ENCODE measurements around the gene FCRL6.

DNA sequence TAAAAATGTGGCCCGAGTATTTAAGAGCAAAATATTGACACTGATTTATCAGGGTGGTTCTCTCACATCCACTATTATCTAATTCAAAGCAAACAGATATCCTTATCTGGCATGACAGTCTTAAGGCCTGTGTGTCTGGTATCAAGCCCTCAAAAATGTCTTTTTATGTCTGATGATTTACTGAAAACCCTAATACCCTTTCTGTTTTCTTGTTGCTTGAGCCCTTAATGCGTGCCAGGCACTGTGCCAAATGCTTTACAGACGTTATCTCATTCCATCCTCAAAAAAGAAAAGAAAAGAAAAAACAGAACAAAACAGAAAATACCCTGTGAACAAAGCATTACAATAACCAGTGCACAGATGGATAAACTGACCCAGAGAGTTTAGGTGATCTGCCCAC is 15.7 kb upstream of the FCRL6 start:
- TF ChIP-seq, protein P1, sequence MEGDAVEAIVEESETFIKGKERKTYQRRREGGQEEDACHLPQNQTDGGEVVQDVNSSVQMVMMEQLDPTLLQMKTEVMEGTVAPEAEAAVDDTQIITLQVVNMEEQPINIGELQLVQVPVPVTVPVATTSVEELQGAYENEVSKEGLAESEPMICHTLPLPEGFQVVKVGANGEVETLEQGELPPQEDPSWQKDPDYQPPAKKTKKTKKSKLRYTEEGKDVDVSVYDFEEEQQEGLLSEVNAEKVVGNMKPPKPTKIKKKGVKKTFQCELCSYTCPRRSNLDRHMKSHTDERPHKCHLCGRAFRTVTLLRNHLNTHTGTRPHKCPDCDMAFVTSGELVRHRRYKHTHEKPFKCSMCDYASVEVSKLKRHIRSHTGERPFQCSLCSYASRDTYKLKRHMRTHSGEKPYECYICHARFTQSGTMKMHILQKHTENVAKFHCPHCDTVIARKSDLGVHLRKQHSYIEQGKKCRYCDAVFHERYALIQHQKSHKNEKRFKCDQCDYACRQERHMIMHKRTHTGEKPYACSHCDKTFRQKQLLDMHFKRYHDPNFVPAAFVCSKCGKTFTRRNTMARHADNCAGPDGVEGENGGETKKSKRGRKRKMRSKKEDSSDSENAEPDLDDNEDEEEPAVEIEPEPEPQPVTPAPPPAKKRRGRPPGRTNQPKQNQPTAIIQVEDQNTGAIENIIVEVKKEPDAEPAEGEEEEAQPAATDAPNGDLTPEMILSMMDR (IDR thresholded peaks at IDR 0.05) = no peak
- TF ChIP-seq POLR2AphosphoS5 (IDR thresholded peaks at IDR 0.05) = no peak
- no peak for TF ChIP-seq EP300 (IDR thresholded peaks at IDR 0.05)
